Endothelial cell of umbilical vein (primary cell): ENCODE results near the gene SERTAD1. TPM values are rescaled to one million over a fixed set of nuclear protein-coding genes. Genes with fewer than 3 reads are reported as not detected.

Experiments used
- BruUV-seq: library from RNA; stranded (reverse); fragments of 400-500 nt; replicated peaks from 2 replicates; lab custom pipeline; 2021; lab: Mats Ljungman, UMichigan
- CTCF ChIA-PET: fragments of 300-600, 350-600 bp; sonication (Branson Sonifier 250); formaldehyde crosslinking; loops from one replicate; lab custom pipeline; 2021; ENCODE audit warnings: antibody characterized with exemption, inconsistent platforms; lab: Charles Lee
- POLR2A ChIA-PET: fragments of 300-600, 350-600 bp; sonication (Branson Sonifier 250); formaldehyde crosslinking; loops from one replicate; lab custom pipeline; 2021; ENCODE audit warnings: antibody characterized with exemption, inconsistent platforms; lab: Charles Lee
- DNase-seq: peaks from one replicate; pipeline ENCODE4 v3.0.0-alpha.2; 2011; ENCODE audit warnings: low read depth, low spot score
- FAIRE-seq: peaks from 2 replicates; lab custom pipeline; 2011; peaks lifted over from hg19 to GRCh38; lab: Jason Lieb, UNC
- H2AFZ ChIP-seq: 2 replicates; pipeline ENCODE4 v1.6.0; 2012; ENCODE audit warnings: low read depth, low read length, control low read depth, inconsistent platforms
- H3K27ac ChIP-seq: 2 replicates; pipeline ENCODE4 v1.5.1; 2011; ENCODE audit warnings: low read depth, mild to moderate bottlenecking, control low read depth, low read length, moderate library complexity; ENCODE audit not compliant: insufficient read depth
- H3K27me3 ChIP-seq, 2 experiments: 2 replicates each; pipeline versions ENCODE4 v1.6.0 to v1.6.1; 2011; ENCODE audit warnings: low read length in 2 of 2, mixed read lengths in 1 of 2; ENCODE audit not compliant: control insufficient read depth in 2 of 2, insufficient read depth in 2 of 2
- H3K36me3 ChIP-seq, 2 experiments: 2 replicates in 1 of 2; 3 replicates in 1 of 2; pipeline ENCODE4 v1.5.1; 2011; ENCODE audit warnings: low read length in 2 of 2, mild to moderate bottlenecking in 1 of 2, moderate library complexity in 1 of 2; ENCODE audit not compliant: control insufficient read depth in 2 of 2, insufficient read depth in 2 of 2; ENCODE audit errors: extremely low read depth in 1 of 2
- H3K4me1 ChIP-seq: 3 replicates; pipeline ENCODE4 v1.5.1; 2011; ENCODE audit warnings: mild to moderate bottlenecking, low read length; ENCODE audit not compliant: control insufficient read depth, insufficient read depth; ENCODE audit errors: extremely low read depth
- H3K4me2 ChIP-seq: 2 replicates; pipeline ENCODE4 v1.6.1; 2011; ENCODE audit warnings: low read length, control low read depth, mixed read lengths; ENCODE audit not compliant: insufficient read depth
- H3K4me3 ChIP-seq, 3 experiments: fragments of 200-600 bp in 1 of 3; sonication (generic), shearing (Covaris generic) in 1 of 3; replicated peaks in 1 of 3; 2 replicates each; pipeline ENCODE4 v1.5.1; 2011 to 2016; ENCODE audit warnings: control low read depth in 3 of 3, low read length in 3 of 3, mild to moderate bottlenecking in 2 of 3, inconsistent platforms in 1 of 3, low read depth in 1 of 3, moderate library complexity in 1 of 3; ENCODE audit not compliant: insufficient read depth in 1 of 3
- H3K79me2 ChIP-seq: 2 replicates; pipeline ENCODE4 v1.6.0; 2012; ENCODE audit warnings: low read length, inconsistent platforms; ENCODE audit not compliant: control insufficient read depth, insufficient read depth
- H3K9ac ChIP-seq: replicated peaks from 2 replicates; pipeline ENCODE3; 2011; ENCODE audit warnings: low read length, control low read depth; ENCODE audit not compliant: insufficient read depth; ENCODE audit errors: extremely low read depth
- H3K9me1 ChIP-seq: replicated peaks from 3 replicates; pipeline ENCODE4 v1.6.0; 2011; ENCODE audit warnings: mild to moderate bottlenecking, low read length; ENCODE audit not compliant: control insufficient read depth, insufficient read depth; ENCODE audit errors: extremely low read depth
- H3K9me3 ChIP-seq: replicated peaks from 2 replicates; pipeline ENCODE4 v1.5.1; 2012; ENCODE audit warnings: low read length, inconsistent platforms; ENCODE audit not compliant: control insufficient read depth, insufficient read depth
- H4K20me1 ChIP-seq: replicated peaks from 2 replicates; pipeline ENCODE3; 2011; ENCODE audit warnings: mild to moderate bottlenecking, low read length; ENCODE audit not compliant: control insufficient read depth, insufficient read depth; ENCODE audit errors: extremely low read depth
- EZH2 ChIP-seq: IDR thresholded peaks from 2 replicates; pipeline ENCODE4 v1.6.1; 2012; ENCODE audit warnings: borderline replicate concordance, low read depth, mild to moderate bottlenecking, moderate library complexity, low read length, inconsistent platforms; ENCODE audit not compliant: severe bottlenecking
- FOS ChIP-seq: IDR thresholded peaks from 2 replicates; pipeline ENCODE4 v1.6.1; 2011; ENCODE audit warnings: mild to moderate bottlenecking, low read length, moderate library complexity, borderline replicate concordance; ENCODE audit not compliant: insufficient read depth
- GATA2 ChIP-seq: IDR thresholded peaks from 2 replicates; pipeline ENCODE4 v1.7.0; 2011; ENCODE audit warnings: low read depth, mild to moderate bottlenecking, moderate library complexity, mixed read lengths, low read length; ENCODE audit not compliant: insufficient read length, insufficient read depth
- JUN ChIP-seq: IDR thresholded peaks from 2 replicates; pipeline ENCODE4 v1.6.1; 2011; ENCODE audit warnings: borderline replicate concordance, low read depth; ENCODE audit not compliant: insufficient read length, insufficient read depth
- MYC ChIP-seq: IDR thresholded peaks from one replicate; pipeline ENCODE4 v1.6.1; 2011; ENCODE audit warnings: mild to moderate bottlenecking, low read depth, low read length
- POLR2A ChIP-seq: IDR thresholded peaks from 2 replicates; pipeline ENCODE4 v1.6.1; 2012; ENCODE audit warnings: low read depth, mild to moderate bottlenecking, control low read depth, low read length
- POLR2AphosphoS5 ChIP-seq: IDR thresholded peaks from 2 replicates; pipeline ENCODE4 v1.6.1; 2012; ENCODE audit warnings: low read depth, mild to moderate bottlenecking, control low read depth, low read length, moderate library complexity; ENCODE audit not compliant: insufficient read depth
- dilution Hi-C: fragments of 300-500 bp; cut with MboI; formaldehyde crosslinking; loops from one replicate; pipeline ENCODE4 v1.15.0; 2019; ENCODE audit warnings: low sequenced_read_pairs; ENCODE audit not compliant: extremely low pct_ligation_motif_present
- intact Hi-C: fragments of 100-400 bp; cut with micrococcal nuclease; formaldehyde crosslinking; loops from one replicate; pipeline ENCODE4 v1.10.0; 2022
- polyA plus RNA-seq, 4 experiments: library from polyadenylated mRNA; depleted of rRNA in 3 of 4; stranded (reverse) in 3 of 4; unstranded in 1 of 4; fragments of >200 nt; gene quantifications; 2 replicates each; pipeline versions ENCODE4 v1.2.1 to v1.2.3, GENCODE V29; 2011 to 2012; ENCODE audit warnings: missing spikeins in 1 of 4
- total RNA-seq: library from RNA; stranded (reverse); gene quantifications from 2 replicates; pipeline ENCODE4 v1.2.3, GENCODE V29; 2021
- TF ChIP-seq, protein P1 (sequence below): IDR thresholded peaks from 2 replicates; pipeline ENCODE4 v1.6.1; 2011; ENCODE audit not compliant: insufficient read depth, insufficient read length

Gene SERTAD1
- total and polyA plus RNA-seq, 2 donors (not counting 3 experiments of a cell fraction or from before 2014, with no cell fraction given): 8.8 to 15.3 TPM

DNA sequence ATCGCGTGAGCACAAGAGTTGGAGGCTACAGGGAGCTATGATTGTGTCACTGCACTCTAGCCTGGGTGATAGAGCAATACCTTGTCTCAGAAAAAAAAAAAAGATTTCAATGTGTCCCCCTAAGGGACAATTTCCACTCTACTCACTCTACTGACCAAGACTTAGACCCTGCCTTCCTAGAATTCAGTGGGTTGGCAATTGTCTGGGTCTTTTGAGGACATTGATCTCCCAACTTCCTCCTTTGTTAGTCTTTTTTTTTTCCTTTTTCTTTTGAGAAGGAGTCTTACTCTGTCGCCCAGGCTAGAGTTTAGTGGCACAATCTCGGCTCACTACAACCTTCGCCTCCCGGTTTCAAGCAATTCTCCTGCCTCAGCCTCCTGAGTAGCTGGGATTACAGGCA is 43.2 kb upstream of the SERTAD1 start:
- no peak overlapping the region for H3K27ac ChIP-seq
- H2AFZ ChIP-seq: no peak overlapping the region
- dilution Hi-C loops: no loop called here
- no TSS peak for BruUV-seq
- no peaks in the 10 kb centered on the region for H3K9me3 ChIP-seq
- intact Hi-C loops: loop anchor here (5.0 kb wide), 1 partner anchor 122 kb away; the partner anchor contains the start of genes C19orf47 and PLD3
- FAIRE-seq (no peak), DNase-seq (no peak)
- H3K79me2 ChIP-seq: no peaks in the 10 kb centered on the region
- H3K9ac ChIP-seq: no peak overlapping the region
- no peaks in the 10 kb centered on the region for H3K9me1 ChIP-seq
- TF ChIP-seq MYC: no peak
- no peak for TF ChIP-seq FOS
- no peak for TF ChIP-seq JUN
- TF ChIP-seq, protein P1, sequence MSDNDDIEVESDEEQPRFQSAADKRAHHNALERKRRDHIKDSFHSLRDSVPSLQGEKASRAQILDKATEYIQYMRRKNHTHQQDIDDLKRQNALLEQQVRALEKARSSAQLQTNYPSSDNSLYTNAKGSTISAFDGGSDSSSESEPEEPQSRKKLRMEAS: no peak
- TF ChIP-seq POLR2A: no peak
- no peak for TF ChIP-seq POLR2AphosphoS5
- TF ChIP-seq EZH2: no peak
- no peak for TF ChIP-seq GATA2
- ChIA-PET CTCF (interaction anchor here (1.3 kb wide), 1 partner anchor 166 kb away, joined by 3 read pairs; no protein-coding TSS in a partner anchor), POLR2A (no interaction called here)
- H3K4me1 ChIP-seq: peaks cover 14% of the 10 kb centered on the region
- H4K20me1 ChIP-seq: no peaks in the 10 kb centered on the region
- H3K36me3 ChIP-seq: no peaks in the 10 kb centered on the region
- H3K4me2 ChIP-seq: no peak overlapping the region
- peaks cover 2 to 5% of the 10 kb centered on the region in 2 experiments for H3K27me3 ChIP-seq
- no peak overlapping the region for H3K4me3 ChIP-seq
